Astrocyte (in vitro differentiated cells and primary cell): Measurements from ENCODE around the gene GRIK1.

Experiments used
- EZH2 ChIP-seq: IDR thresholded peaks from 2 replicates; pipeline ENCODE4 v1.6.1; 2012; ENCODE audit warnings: mild to moderate bottlenecking, low read length, inconsistent platforms; ENCODE audit not compliant: insufficient read depth
- TF ChIP-seq, protein P1 (sequence below): IDR thresholded peaks from 2 replicates; pipeline ENCODE4 v1.5.1; 2011; ENCODE audit warnings: low read depth, mild to moderate bottlenecking, inconsistent platforms, low read length, moderate library complexity; ENCODE audit not compliant: insufficient read depth

DNA sequence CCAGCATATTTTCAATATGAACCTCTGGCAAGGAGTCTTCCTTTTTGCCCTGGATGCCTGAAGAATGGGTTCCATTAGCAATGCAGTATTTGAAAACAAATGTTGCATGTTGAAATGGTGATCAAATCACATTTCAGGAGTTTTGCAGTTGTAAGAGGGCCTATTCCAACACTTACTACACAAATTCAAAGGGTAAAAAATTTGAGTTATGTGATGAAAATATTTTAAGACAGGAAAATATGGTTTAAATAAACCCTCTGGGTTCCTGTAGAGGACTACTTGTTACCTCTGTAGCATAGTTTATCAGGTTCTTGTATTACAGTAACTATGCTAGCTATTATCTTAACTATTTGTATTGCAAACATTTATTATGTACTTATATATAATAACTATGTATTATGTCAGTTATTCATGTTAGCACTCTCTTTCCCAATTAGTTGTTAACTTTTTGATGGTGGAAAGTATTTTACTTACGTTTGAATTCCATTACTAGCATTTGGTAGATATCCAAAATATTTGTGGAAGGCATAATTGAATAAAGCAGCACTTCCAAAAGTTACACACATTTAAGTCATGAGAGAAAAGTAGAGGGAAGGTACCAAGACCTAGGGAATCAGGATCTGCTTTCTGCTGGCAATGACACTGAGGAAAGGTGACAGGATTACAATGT, 312.9 kb downstream of the GRIK1 start:
- TF ChIP-seq, protein P1, sequence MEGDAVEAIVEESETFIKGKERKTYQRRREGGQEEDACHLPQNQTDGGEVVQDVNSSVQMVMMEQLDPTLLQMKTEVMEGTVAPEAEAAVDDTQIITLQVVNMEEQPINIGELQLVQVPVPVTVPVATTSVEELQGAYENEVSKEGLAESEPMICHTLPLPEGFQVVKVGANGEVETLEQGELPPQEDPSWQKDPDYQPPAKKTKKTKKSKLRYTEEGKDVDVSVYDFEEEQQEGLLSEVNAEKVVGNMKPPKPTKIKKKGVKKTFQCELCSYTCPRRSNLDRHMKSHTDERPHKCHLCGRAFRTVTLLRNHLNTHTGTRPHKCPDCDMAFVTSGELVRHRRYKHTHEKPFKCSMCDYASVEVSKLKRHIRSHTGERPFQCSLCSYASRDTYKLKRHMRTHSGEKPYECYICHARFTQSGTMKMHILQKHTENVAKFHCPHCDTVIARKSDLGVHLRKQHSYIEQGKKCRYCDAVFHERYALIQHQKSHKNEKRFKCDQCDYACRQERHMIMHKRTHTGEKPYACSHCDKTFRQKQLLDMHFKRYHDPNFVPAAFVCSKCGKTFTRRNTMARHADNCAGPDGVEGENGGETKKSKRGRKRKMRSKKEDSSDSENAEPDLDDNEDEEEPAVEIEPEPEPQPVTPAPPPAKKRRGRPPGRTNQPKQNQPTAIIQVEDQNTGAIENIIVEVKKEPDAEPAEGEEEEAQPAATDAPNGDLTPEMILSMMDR: no peak
- TF ChIP-seq EZH2: no peak
